HCT116 (cell line): Measurements from ENCODE around the gene PCDHGA7. TPM values are rescaled to one million over a fixed set of nuclear protein-coding genes. Genes with fewer than 3 reads are reported as not detected.

ENCODE experiments used
- ATAC-seq: fragments of 200-7000 bp; cut with Tn5 transposase; 2 replicates; pipeline ENCODE4 v1.9.1; 2020; ENCODE audit warnings: mild to moderate bottlenecking, moderate library complexity
- BruUV-seq: library from RNA; stranded (reverse); fragments of 400-500 nt; replicated peaks from 2 replicates; lab custom pipeline; 2021; lab: Mats Ljungman, UMichigan
- CTCF ChIA-PET: fragments of 300-600 bp; sonication (Branson Sonifier 250); formaldehyde crosslinking; loops from one replicate; lab custom pipeline; 2021; ENCODE audit warnings: antibody characterized with exemption; lab: Charles Lee
- POLR2A ChIA-PET: fragments of 300-600, 350-600 bp; sonication (Branson Sonifier 250); formaldehyde crosslinking; loops from one replicate; lab custom pipeline; 2021; ENCODE audit warnings: antibody characterized with exemption; lab: Charles Lee
- RAD21 ChIA-PET, 2 experiments: fragments of 300-600 bp; sonication (Branson Sonifier 250); formaldehyde crosslinking; loops; one replicate each; lab custom pipeline; 2023; ENCODE audit warnings: low total read pairs in 2 of 2; ENCODE audit not compliant: uncharacterized antibody in 2 of 2, unreplicated experiment in 2 of 2, low non-redundant PET in 1 of 2; lab: Charles Lee
- DNase-seq: peaks from one replicate; pipeline ENCODE4 v3.0.0-alpha.2; 2010; ENCODE audit warnings: low read depth, low spot score
- H2AFZ ChIP-seq: fragments of 200-600 bp; shearing (Covaris generic), sonication (generic); 2 replicates; pipeline ENCODE4 v1.6.1; 2017; ENCODE audit warnings: low read depth, mixed run types, mixed read lengths, antibody characterized with exemption, low read length; ENCODE audit not compliant: poor library complexity, severe bottlenecking
- H3K27ac ChIP-seq: 2 replicates; pipeline ENCODE4 v1.5.1; 2012; ENCODE audit warnings: low read depth, low read length
- H3K27me3 ChIP-seq: fragments of 200-600 bp; sonication (generic); 2 replicates; pipeline ENCODE4 v1.6.1; 2016; ENCODE audit warnings: mixed run types, low read length, mixed read lengths; ENCODE audit not compliant: insufficient read depth
- H3K36me3 ChIP-seq, 2 experiments: fragments of 200-500 bp in 1 of 2; fragments of 200-600 bp in 1 of 2; sonication (Bioruptor generic) in 1 of 2; sonication (generic) in 1 of 2; 2 replicates each; pipeline versions ENCODE4 v1.5.1 to v1.6.1; 2014 to 2016; ENCODE audit warnings: low read length in 2 of 2, inconsistent platforms in 1 of 2, mixed read lengths in 1 of 2, mixed run types in 1 of 2; ENCODE audit not compliant: insufficient read depth in 2 of 2, control insufficient read depth in 1 of 2
- H3K4me1 ChIP-seq, 2 experiments: fragments of 200-600 bp in 1 of 2; sonication (generic) in 1 of 2; 2 replicates each; pipeline versions ENCODE4 v1.5.1 to v1.6.1; 2012 to 2017; ENCODE audit warnings: low read length in 2 of 2, inconsistent platforms in 1 of 2, mild to moderate bottlenecking in 1 of 2, mixed read lengths in 1 of 2, mixed run types in 1 of 2, moderate library complexity in 1 of 2; ENCODE audit not compliant: insufficient read depth in 2 of 2, control insufficient read depth in 1 of 2
- H3K4me2 ChIP-seq: fragments of 200-600 bp; sonication (generic); 2 replicates; pipeline ENCODE4 v1.6.1; 2017; ENCODE audit warnings: mixed run types, low read length, mixed read lengths
- H3K4me3 ChIP-seq, 2 experiments: fragments of 200-600 bp in 1 of 2; sonication (generic) in 1 of 2; replicated peaks in 1 of 2; 2 replicates each; pipeline ENCODE4 v1.5.1; 2011 to 2016; ENCODE audit warnings: low read length in 2 of 2, control low read depth in 1 of 2, low read depth in 1 of 2, mild to moderate bottlenecking in 1 of 2, mixed read lengths in 1 of 2, mixed run types in 1 of 2
- H3K79me2 ChIP-seq: fragments of 200-600 bp; sonication (generic); 2 replicates; pipeline ENCODE4 v1.6.1; 2017; ENCODE audit warnings: mild to moderate bottlenecking, mixed run types, low read length, moderate library complexity, mixed read lengths; ENCODE audit not compliant: insufficient read depth
- H3K9ac ChIP-seq: fragments of 200-600 bp; sonication (generic); 2 replicates; pipeline ENCODE4 v1.6.1; 2016; ENCODE audit warnings: low read length, mixed read lengths
- H3K9me2 ChIP-seq: fragments of 200-600 bp; sonication (generic), shearing (Covaris generic); 2 replicates; pipeline ENCODE4 v1.6.1; 2017; ENCODE audit warnings: mixed run types, mild to moderate bottlenecking, moderate library complexity; ENCODE audit not compliant: insufficient read depth
- H3K9me3 ChIP-seq, 2 experiments: fragments of 200-500 bp in 1 of 2; fragments of 200-600 bp in 1 of 2; sonication (Bioruptor generic) in 1 of 2; sonication (generic) in 1 of 2; 2 replicates each; pipeline ENCODE4 v1.6.1; 2014 to 2017; ENCODE audit warnings: low read length in 2 of 2, mixed read lengths in 2 of 2, inconsistent platforms in 1 of 2, low read depth in 1 of 2, mild to moderate bottlenecking in 1 of 2, mixed run types in 1 of 2, moderate library complexity in 1 of 2; ENCODE audit not compliant: control insufficient read depth in 1 of 2, insufficient read depth in 1 of 2
- H4K20me1 ChIP-seq: fragments of 200-600 bp; sonication (generic), shearing (Covaris generic); 2 replicates; pipeline ENCODE4 v1.6.1; 2017; ENCODE audit warnings: mixed run types, mild to moderate bottlenecking, moderate library complexity; ENCODE audit not compliant: insufficient read depth
- CBX3 ChIP-seq: IDR thresholded peaks from 2 replicates; pipeline ENCODE4 v1.6.1; 2012; ENCODE audit warnings: low read depth
- EZH2 ChIP-seq: fragments of 200-600 bp; sonication (generic); IDR thresholded peaks from 2 replicates; pipeline ENCODE4 v1.6.1; 2017; ENCODE audit warnings: antibody characterized with exemption, mixed run types
- FOSL1 ChIP-seq: IDR thresholded peaks from 2 replicates; pipeline ENCODE4 v1.6.1; 2012; ENCODE audit warnings: low read depth
- JUND ChIP-seq: IDR thresholded peaks from 2 replicates; pipeline ENCODE4 v1.6.1; 2012
- MAX ChIP-seq: IDR thresholded peaks from 2 replicates; pipeline ENCODE4 v1.6.1; 2012
- POLR2AphosphoS5 ChIP-seq: IDR thresholded peaks from 2 replicates; pipeline ENCODE4 v1.6.1; 2011; ENCODE audit warnings: mild to moderate bottlenecking, low read depth, low read length, moderate library complexity
- RAD21 ChIP-seq: IDR thresholded peaks from 2 replicates; pipeline ENCODE4 v1.6.1; 2012; ENCODE audit warnings: low read depth, mild to moderate bottlenecking
- YY1 ChIP-seq: IDR thresholded peaks from 2 replicates; pipeline ENCODE4 v1.6.1; 2011; ENCODE audit warnings: low read length, low read depth, moderate library complexity, mild to moderate bottlenecking; ENCODE audit not compliant: insufficient replicate concordance; ENCODE audit errors: extremely low read depth
- ZBTB33 ChIP-seq: IDR thresholded peaks from 2 replicates; pipeline ENCODE4 v1.6.1; 2011; ENCODE audit warnings: mild to moderate bottlenecking, low read length, moderate library complexity; ENCODE audit not compliant: insufficient replicate concordance; ENCODE audit errors: extremely low read depth
- ZFX ChIP-seq: fragments of 450-650 bp; IDR thresholded peaks from 2 replicates; pipeline ENCODE4 v1.6.1; 2017
- ZNF274 ChIP-seq: fragments of 200-500 bp; sonication (Bioruptor generic); IDR thresholded peaks from 2 replicates; pipeline ENCODE4 v1.6.1; 2014; ENCODE audit warnings: mild to moderate bottlenecking, low read depth, low read length, inconsistent platforms
- intact Hi-C: fragments of 100-400 bp; cut with micrococcal nuclease; formaldehyde crosslinking; loops from 2 replicates; pipeline ENCODE4 v1.10.0; 2022
- total RNA-seq: library from RNA; stranded (reverse); gene quantifications from one replicate; pipeline ENCODE4 v1.2.1, GENCODE V29; 2021; ENCODE audit not compliant: unreplicated experiment
- TF ChIP-seq, protein P1 (sequence below): IDR thresholded peaks from 2 replicates; pipeline ENCODE4 v1.6.1; 2012; ENCODE audit warnings: low read depth

The PCDHGA7 gene
- total RNA-seq, 1 experiment from 2014 or later: not detected

DNA sequence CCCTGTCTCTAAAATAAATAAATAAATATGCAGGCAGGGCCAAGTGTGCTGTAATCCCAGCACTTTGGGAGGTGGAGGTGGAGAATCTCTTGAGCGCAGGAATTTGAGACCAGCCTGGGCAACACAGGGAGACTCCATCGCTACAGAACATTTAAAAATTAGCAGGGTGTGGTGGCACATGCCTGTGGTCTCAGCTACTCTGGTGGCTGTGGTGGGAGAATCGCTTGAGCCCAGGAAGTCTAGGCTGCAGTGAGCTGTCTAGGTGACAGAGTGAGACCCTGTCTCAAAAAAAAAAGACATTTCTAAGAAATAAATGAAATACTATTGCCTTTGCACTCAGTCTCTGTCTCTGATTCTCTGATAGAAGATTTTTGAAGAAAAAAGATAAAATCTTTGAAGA is 29.0 kb downstream of the PCDHGA7 start:
- Histone ChIP-seq H3K4me3 (no peak overlapping the region), H3K4me1 (peaks cover 2 to 5% of the 10 kb centered on the region in 2 experiments; a peak in 1 of 4 replicates), H3K27me3 (no peaks in the 10 kb centered on the region), H2AFZ (no peak overlapping the region), H4K20me1 (no peaks in the 10 kb centered on the region), H3K79me2 (no peaks in the 10 kb centered on the region), H3K9me3 (no peaks in the 10 kb centered on the region; a peak in 1 of 4 replicates), H3K36me3 (no peaks in the 10 kb centered on the region), H3K4me2 (no peak overlapping the region), H3K9me2 (no peaks in the 10 kb centered on the region), H3K9ac (no peak overlapping the region), H3K27ac (no peak overlapping the region)
- CTCF ChIA-PET: interaction anchor here (3.4 kb wide), 1 partner anchor 152 kb away, joined by 73 read pairs; no protein-coding TSS in a partner anchor
- POLR2A ChIA-PET: no interaction called here
- intact Hi-C loops: no loop called here
- TF ChIP-seq FOSL1 (no peak), CBX3 (no peak), ZBTB33 (no peak), JUND (no peak), ZFX (no peak), ZNF274 (no peak), POLR2AphosphoS5 (no peak), MAX (no peak), RAD21 (no peak), YY1 (no peak), EZH2 (no peak)
- TF ChIP-seq, protein P1, sequence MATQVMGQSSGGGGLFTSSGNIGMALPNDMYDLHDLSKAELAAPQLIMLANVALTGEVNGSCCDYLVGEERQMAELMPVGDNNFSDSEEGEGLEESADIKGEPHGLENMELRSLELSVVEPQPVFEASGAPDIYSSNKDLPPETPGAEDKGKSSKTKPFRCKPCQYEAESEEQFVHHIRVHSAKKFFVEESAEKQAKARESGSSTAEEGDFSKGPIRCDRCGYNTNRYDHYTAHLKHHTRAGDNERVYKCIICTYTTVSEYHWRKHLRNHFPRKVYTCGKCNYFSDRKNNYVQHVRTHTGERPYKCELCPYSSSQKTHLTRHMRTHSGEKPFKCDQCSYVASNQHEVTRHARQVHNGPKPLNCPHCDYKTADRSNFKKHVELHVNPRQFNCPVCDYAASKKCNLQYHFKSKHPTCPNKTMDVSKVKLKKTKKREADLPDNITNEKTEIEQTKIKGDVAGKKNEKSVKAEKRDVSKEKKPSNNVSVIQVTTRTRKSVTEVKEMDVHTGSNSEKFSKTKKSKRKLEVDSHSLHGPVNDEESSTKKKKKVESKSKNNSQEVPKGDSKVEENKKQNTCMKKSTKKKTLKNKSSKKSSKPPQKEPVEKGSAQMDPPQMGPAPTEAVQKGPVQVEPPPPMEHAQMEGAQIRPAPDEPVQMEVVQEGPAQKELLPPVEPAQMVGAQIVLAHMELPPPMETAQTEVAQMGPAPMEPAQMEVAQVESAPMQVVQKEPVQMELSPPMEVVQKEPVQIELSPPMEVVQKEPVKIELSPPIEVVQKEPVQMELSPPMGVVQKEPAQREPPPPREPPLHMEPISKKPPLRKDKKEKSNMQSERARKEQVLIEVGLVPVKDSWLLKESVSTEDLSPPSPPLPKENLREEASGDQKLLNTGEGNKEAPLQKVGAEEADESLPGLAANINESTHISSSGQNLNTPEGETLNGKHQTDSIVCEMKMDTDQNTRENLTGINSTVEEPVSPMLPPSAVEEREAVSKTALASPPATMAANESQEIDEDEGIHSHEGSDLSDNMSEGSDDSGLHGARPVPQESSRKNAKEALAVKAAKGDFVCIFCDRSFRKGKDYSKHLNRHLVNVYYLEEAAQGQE: no peak
- no peak for DNase-seq
- no TSS peak for BruUV-seq
- RAD21 ChIA-PET: no interaction called here
- no peak for ATAC-seq
